ENCODE measurements around the gene ARHGEF28.

ARHGEF28 gene

DNA sequence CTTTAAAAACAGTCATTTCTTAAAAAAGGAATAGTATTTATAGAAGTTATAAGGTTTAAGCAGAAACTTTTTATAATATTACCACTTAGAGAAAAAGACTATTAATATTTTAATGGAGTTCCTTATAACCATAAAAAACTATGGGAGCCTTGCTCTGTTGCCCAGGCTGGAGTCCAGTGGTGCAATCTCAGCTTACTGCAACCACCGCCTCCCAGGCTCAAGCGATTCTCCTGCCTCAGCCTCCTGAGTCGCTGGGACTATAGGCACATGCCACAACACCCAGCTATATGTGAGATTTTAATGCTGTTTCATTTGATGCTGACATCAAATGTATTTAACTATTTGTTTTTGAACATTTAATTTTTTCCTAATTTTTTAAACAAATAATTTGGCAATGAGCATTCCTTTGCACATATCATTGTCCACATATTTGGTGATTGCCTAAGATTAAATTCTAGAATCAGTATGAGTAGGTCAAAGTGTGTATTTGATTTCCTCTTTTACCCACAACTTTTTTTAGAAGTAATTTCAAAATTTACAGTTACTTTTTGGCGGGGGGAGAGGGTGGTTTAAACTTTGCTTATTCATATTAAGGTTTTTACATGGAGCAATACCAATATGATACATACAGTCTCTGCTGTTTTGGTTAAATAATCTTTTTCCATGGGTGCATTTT is 235.5 kb downstream of the ARHGEF28 start:
- TF ChIP-seq, protein P1, sequence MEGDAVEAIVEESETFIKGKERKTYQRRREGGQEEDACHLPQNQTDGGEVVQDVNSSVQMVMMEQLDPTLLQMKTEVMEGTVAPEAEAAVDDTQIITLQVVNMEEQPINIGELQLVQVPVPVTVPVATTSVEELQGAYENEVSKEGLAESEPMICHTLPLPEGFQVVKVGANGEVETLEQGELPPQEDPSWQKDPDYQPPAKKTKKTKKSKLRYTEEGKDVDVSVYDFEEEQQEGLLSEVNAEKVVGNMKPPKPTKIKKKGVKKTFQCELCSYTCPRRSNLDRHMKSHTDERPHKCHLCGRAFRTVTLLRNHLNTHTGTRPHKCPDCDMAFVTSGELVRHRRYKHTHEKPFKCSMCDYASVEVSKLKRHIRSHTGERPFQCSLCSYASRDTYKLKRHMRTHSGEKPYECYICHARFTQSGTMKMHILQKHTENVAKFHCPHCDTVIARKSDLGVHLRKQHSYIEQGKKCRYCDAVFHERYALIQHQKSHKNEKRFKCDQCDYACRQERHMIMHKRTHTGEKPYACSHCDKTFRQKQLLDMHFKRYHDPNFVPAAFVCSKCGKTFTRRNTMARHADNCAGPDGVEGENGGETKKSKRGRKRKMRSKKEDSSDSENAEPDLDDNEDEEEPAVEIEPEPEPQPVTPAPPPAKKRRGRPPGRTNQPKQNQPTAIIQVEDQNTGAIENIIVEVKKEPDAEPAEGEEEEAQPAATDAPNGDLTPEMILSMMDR (IDR thresholded peaks at IDR 0.05; ENCODE audit: borderline replicate concordance, extremely low read depth, low read length, poor library complexity, severe bottlenecking): no peak
- TF ChIP-seq EZH2 (IDR thresholded peaks at IDR 0.05; ENCODE audit: borderline replicate concordance, low read depth, low read length, severe bottlenecking): no peak
- H3K79me2 ChIP-seq (ENCODE audit: insufficient read depth, low read length): no peaks in the 10 kb centered on the region
- no peak overlapping the region for H3K27ac ChIP-seq (ENCODE audit: low read length)
- no peaks in the 10 kb centered on the region for H3K9me3 ChIP-seq (ENCODE audit: insufficient read depth, low read length, severe bottlenecking)
- DNase-seq: no peak
- H3K4me1 ChIP-seq (ENCODE audit: insufficient read depth, low read length): no peaks in the 10 kb centered on the region
- no peaks in the 10 kb centered on the region for H4K20me1 ChIP-seq (ENCODE audit: insufficient read depth, low read length)
- no peak overlapping the region for H2AFZ ChIP-seq (ENCODE audit: low read depth, low read length)
- H3K36me3 ChIP-seq (ENCODE audit: insufficient read depth, low read length): no peaks in the 10 kb centered on the region
- ATAC-seq (ENCODE audit: insufficient read depth, low read depth): no peak
- no peak overlapping the region for H3K9ac ChIP-seq (ENCODE audit: low read depth, low read length)
- H3K4me2 ChIP-seq (ENCODE audit: insufficient read depth, low read length): no peak overlapping the region
- no peak overlapping the region for H3K4me3 ChIP-seq (ENCODE audit: low read depth in 1 of 2, low read length in 2 of 2)
- H3K27me3 ChIP-seq (ENCODE audit: insufficient read depth, low read length, poor library complexity): peaks cover 7% of the 10 kb centered on the region

DNA sequence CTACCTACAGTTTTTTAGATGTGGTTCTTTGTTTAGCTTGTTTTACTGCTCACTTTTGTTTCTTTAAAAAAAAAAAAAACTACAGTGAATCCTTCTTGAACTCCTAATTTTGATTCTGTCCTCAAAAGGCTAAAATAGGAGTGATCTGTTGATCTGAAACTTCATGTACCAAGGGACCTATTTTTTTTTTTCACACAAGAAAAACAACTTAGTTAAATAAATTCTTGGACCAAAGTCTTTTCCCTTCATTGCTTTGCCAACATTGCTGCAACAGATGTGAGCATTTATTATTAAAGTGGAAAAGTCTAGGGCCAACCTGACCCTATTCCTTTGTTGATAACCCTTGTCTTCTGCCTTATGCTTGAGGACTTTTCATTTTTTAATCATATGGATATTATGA is 236.8 kb downstream of the ARHGEF28 start:
- H4K20me1 ChIP-seq (ENCODE audit: insufficient read depth, low read length): no peaks in the 10 kb centered on the region
- H3K79me2 ChIP-seq (ENCODE audit: insufficient read depth, low read length): no peaks in the 10 kb centered on the region
- ATAC-seq (ENCODE audit: insufficient read depth, low read depth): no peak
- H3K27ac ChIP-seq (ENCODE audit: low read length): no peak overlapping the region
- TF ChIP-seq, protein P1 (IDR thresholded peaks at IDR 0.05; ENCODE audit: borderline replicate concordance, extremely low read depth, low read length, poor library complexity, severe bottlenecking): no peak
- TF ChIP-seq EZH2 (IDR thresholded peaks at IDR 0.05; ENCODE audit: borderline replicate concordance, low read depth, low read length, severe bottlenecking): no peak
- H2AFZ ChIP-seq (ENCODE audit: low read depth, low read length): no peak overlapping the region
- H3K36me3 ChIP-seq (ENCODE audit: insufficient read depth, low read length): no peaks in the 10 kb centered on the region
- no peak for DNase-seq
- no peak overlapping the region for H3K4me3 ChIP-seq (ENCODE audit: low read depth in 1 of 2, low read length in 2 of 2)
- H3K4me2 ChIP-seq (ENCODE audit: insufficient read depth, low read length): no peak overlapping the region
- H3K4me1 ChIP-seq (ENCODE audit: insufficient read depth, low read length): no peaks in the 10 kb centered on the region
- H3K27me3 ChIP-seq (ENCODE audit: insufficient read depth, low read length, poor library complexity): peaks cover 7% of the 10 kb centered on the region
- no peaks in the 10 kb centered on the region for H3K9me3 ChIP-seq (ENCODE audit: insufficient read depth, low read length, severe bottlenecking)
- no peak overlapping the region for H3K9ac ChIP-seq (ENCODE audit: low read depth, low read length)

DNA sequence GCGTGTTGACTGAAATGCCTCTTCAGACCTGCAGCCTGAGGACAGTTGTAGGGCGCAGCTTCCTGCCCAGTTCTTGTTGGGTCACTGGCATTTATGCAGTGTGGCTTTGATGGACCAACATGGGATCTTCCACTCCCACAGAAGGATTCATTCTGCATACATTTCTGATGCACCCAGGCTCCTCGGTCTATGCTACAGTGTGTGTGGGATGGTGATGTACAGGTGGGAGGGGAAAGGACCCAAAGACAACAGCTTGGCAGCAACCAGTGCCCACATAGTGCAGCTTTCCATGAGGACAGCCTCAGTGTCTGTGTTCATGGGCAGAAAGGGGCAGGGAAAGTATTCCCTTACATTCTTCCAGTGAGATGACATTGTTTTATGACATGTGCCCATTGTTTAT is 237.9 kb downstream of the ARHGEF28 start:
- DNase-seq: no peak
- Histone ChIP-seq H4K20me1 (ENCODE audit: insufficient read depth, low read length) (no peaks in the 10 kb centered on the region), H3K36me3 (ENCODE audit: insufficient read depth, low read length) (no peaks in the 10 kb centered on the region), H3K4me1 (ENCODE audit: insufficient read depth, low read length) (no peaks in the 10 kb centered on the region), H3K9me3 (ENCODE audit: insufficient read depth, low read length, severe bottlenecking) (no peaks in the 10 kb centered on the region), H3K79me2 (ENCODE audit: insufficient read depth, low read length) (no peaks in the 10 kb centered on the region), H3K27ac (ENCODE audit: low read length) (no peak overlapping the region), H2AFZ (ENCODE audit: low read depth, low read length) (no peak overlapping the region), H3K27me3 (ENCODE audit: insufficient read depth, low read length, poor library complexity) (peaks cover 5% of the 10 kb centered on the region), H3K4me3 (ENCODE audit: low read depth in 1 of 2, low read length in 2 of 2) (no peak overlapping the region), H3K9ac (ENCODE audit: low read depth, low read length) (no peak overlapping the region), H3K4me2 (ENCODE audit: insufficient read depth, low read length) (no peak overlapping the region)
- TF ChIP-seq, protein P1 (IDR thresholded peaks at IDR 0.05; ENCODE audit: borderline replicate concordance, extremely low read depth, low read length, poor library complexity, severe bottlenecking): no peak
- TF ChIP-seq EZH2 (IDR thresholded peaks at IDR 0.05; ENCODE audit: borderline replicate concordance, low read depth, low read length, severe bottlenecking): no peak
- ATAC-seq (ENCODE audit: insufficient read depth, low read depth): no peak

Data from DND-41 (cell line).